Inflammatory macrophage treated with lipopolysaccharide for 1 hour (primary cell): ENCODE measurements around the gene WDR74.

Source experiments
- DNase-seq, 2 donors: peaks; one replicate each; pipeline ENCODE4 v3.0.0-alpha.2; 2020 to 2022

WDR74 gene

DNA sequence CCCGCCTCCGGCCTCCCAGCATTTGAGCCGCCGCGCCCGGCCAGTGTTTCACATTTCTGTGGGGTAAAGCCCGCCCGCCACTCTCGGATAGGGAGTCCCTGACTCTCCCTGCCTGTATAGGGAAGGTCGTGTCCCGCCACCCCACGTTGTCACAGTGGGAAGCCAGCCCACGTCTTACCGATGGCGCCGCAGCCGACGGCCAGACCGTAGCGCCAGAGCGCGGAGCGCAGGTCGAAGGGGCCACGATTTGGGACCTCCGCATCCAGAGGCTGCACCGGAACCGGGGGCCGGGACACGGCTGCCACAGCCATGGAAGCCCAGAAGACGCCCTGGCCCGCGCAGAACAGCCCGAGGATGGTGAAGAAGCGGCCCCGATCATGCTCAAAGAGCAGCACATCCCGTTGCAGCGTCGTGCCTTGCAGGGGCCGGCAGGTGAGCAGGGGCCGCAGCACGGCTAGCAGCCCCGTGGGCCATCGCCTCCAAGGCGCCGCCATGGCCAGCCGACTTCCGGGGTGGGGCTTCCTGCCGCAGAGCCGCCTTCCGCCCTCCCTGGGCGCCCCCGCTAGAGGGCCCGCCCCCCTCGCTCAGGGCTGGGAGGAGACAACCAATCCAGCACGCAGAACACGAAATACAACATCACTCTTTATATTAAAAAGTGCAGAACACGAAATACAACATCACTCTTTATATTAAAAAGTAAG is 47.7 kb downstream of the WDR74 start, which contains the start of gene TMEM223:
TMEM223 (minus strand) TSS at position 506 of the 701 bp plus-strand sequence; CDS start at position 494, 12 bp downstream.
- peak; percentile 70 to 82 for DNase-seq

DNA sequence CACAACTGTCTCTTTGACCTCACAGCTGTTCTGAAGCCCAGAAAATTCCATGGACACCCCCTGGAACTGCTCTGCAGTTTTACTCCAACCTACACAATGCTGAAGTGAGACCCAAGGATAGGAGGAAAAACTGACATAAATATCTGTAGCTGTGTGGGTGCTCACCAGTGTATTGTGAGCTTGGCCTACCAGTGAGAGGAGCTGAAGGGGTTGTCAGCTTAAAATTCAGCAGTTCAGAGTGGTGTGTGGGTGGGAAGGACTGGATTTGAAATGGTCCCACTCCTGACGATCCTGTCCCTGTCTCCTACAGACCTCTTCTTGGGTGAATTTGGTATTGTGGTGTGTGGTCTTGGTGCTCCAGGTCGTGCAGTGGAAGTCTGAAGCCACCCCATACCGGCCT is 49.8 kb downstream of the WDR74 start:
- no peak for DNase-seq

- no peak for DNase-seq
These were observed 50.4 kb downstream of the WDR74 start for GRCh38 chr11:62788991-62789390.

DNA sequence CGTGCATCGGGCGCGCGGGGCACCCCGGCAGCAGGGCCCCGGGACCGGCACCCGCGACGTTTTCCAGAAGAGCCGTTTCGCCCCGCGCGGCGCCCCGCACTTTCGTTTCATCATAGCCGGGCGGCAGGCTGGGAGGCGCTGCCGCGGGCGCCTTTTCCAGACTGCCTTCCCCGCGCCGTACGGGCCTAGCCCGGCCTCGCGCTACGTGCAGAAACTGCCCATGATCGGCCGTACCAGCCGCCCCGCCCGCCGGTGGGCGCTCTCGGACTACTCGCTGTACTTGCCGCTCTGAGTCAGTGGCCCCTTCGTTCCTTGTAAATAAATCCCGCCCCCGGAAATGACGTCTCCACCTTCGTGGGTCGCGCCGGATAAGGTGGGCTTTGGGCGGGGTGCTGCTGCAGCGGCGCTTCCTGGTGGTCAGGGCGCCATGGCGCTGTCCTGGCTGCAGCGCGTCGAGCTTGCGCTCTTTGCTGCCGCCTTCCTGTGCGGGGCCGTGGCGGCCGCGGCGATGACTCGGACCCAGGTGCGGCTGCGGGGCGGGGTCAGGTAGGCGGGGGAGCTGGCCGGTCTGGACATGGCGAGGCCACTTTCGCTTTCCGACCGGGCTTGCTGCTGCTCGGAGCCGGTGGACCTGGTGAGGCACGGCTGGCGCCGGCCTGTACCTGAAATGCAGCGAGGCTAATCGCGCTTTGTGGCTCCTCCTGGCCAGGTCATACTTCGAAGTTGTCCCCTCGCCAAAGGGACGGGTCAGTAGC is 52.2 kb downstream of the WDR74 start, which contains the start of gene TMEM179B:
TMEM179B (plus strand) TSS at position 398 of the 755 bp plus-strand sequence; CDS start at position 428, 30 bp downstream.
- peak; percentile 99 to 100 for DNase-seq

- peak; percentile 80 to 94 for DNase-seq
These were observed 52.9 kb downstream of the WDR74 start for GRCh38 chr11:62786318-62787004.
